ENCODE measurements around the gene GALNT13. TPM values are rescaled to one million over a fixed set of nuclear protein-coding genes. Genes with fewer than 3 reads are reported as not detected.

GALNT13 gene
- total and polyA plus RNA-seq, 3 experiments from 2014 or later: not detected

DNA sequence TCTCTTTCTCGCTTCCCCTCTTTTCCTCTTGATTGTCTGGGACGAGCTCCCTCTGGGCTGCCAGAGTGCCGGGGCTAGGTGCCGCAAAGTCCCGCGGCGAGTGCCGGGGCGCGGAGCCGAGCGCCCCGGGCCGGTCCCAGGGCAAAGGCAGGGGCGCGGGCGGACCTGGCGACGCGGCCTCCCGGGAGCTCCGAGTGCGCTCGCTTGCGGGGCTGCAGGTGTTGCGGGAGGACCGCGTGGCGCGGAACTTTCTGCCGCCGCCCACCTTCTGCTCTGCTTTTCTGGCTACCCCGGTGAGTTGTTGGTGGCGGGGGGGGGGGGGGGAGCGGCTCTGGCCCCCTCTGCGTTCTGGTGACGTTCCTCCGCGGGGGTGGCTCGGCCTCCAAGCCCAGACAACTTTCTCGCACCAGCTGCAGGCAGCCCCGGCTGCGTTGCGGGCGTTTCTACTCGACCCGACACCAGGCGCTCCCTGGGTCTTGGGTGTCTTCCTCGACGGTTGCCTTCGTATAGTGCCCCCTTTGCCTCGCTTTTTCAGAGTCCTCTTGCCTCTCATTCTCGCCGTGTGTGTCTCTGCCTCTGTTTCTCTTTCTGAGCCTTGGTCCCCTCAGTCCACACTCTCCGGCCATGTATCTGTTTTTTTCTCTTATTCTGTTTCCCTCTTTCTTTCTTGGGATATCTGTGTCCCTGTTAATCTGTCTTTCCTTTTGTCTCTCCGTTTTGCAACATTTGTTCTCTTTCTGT lies 759 bp downstream of the GALNT13 start:
- H3K4me1 ChIP-seq (ENCODE audit: insufficient read depth, low read length): no peaks in the 10 kb centered on the region
- H3K27me3 Mint-ChIP-seq: peaks cover 12 to 15% of the 10 kb centered on the region in 2 donors
- no peak for DNase-seq
- no peaks in the 10 kb centered on the region for H3K9me3 ChIP-seq (ENCODE audit: low read length)
- no peaks in the 10 kb centered on the region for H3K36me3 ChIP-seq (ENCODE audit: insufficient read depth, low read length)
- H3K27me3 ChIP-seq (ENCODE audit: insufficient read depth, low read length, poor library complexity, severe bottlenecking): no peaks in the 10 kb centered on the region
- no peak overlapping the region for H3K4me3 ChIP-seq (ENCODE audit: low read length)
- ChIA-PET POLR2A (no interaction called here), CTCF (no interaction called here)
- no peaks in the 10 kb centered on the region for H3K4me1 Mint-ChIP-seq
- H3K9me3 Mint-ChIP-seq: peaks cover 0 to 16% (median 11%) of the 10 kb centered on the region in 5 donors
- peaks cover 0 to 4% (median 2%) of the 10 kb centered on the region in 3 donors for H3K36me3 Mint-ChIP-seq
- no peak overlapping the region for H3K27ac Mint-ChIP-seq
- peak overlapping the region in 1 of 7 donors; percentile 24 for H3K4me3 Mint-ChIP-seq
- no peak overlapping the region for H3K27ac ChIP-seq (ENCODE audit: low read depth, low read length)

GRCh38 chr2:153873052-153874048 lies 1.6 kb downstream of the GALNT13 start:
- H3K27ac Mint-ChIP-seq: no peak overlapping the region
- no peaks in the 10 kb centered on the region for H3K9me3 ChIP-seq (ENCODE audit: low read length)
- H3K4me3 Mint-ChIP-seq: no peak overlapping the region
- H3K27me3 ChIP-seq (ENCODE audit: insufficient read depth, low read length, poor library complexity, severe bottlenecking): no peaks in the 10 kb centered on the region
- no peak overlapping the region for H3K4me3 ChIP-seq (ENCODE audit: low read length)
- H3K36me3 Mint-ChIP-seq: peaks cover 0 to 4% (median 2%) of the 10 kb centered on the region in 3 donors
- H3K36me3 ChIP-seq (ENCODE audit: insufficient read depth, low read length): no peaks in the 10 kb centered on the region
- ChIA-PET CTCF (no interaction called here), POLR2A (no interaction called here)
- H3K27ac ChIP-seq (ENCODE audit: low read depth, low read length): no peak overlapping the region
- no peak for DNase-seq
- H3K4me1 ChIP-seq (ENCODE audit: insufficient read depth, low read length): no peaks in the 10 kb centered on the region
- H3K4me1 Mint-ChIP-seq: no peaks in the 10 kb centered on the region
- peaks cover 0 to 16% (median 11%) of the 10 kb centered on the region in 5 donors for H3K9me3 Mint-ChIP-seq
- peaks cover 12 to 15% of the 10 kb centered on the region in 2 donors for H3K27me3 Mint-ChIP-seq

GRCh38 chr2:153875801-153876466 lies 4.2 kb downstream of the GALNT13 start:
- H3K27me3 Mint-ChIP-seq: peaks cover 11 to 15% of the 10 kb centered on the region in 2 donors
- no peaks in the 10 kb centered on the region for H3K4me1 Mint-ChIP-seq
- Histone ChIP-seq H3K4me3 (ENCODE audit: low read length) (no peak overlapping the region), H3K4me1 (ENCODE audit: insufficient read depth, low read length) (no peaks in the 10 kb centered on the region), H3K27ac (ENCODE audit: low read depth, low read length) (no peak overlapping the region), H3K9me3 (ENCODE audit: low read length) (no peaks in the 10 kb centered on the region), H3K36me3 (ENCODE audit: insufficient read depth, low read length) (no peaks in the 10 kb centered on the region), H3K27me3 (ENCODE audit: insufficient read depth, low read length, poor library complexity, severe bottlenecking) (no peaks in the 10 kb centered on the region)
- H3K9me3 Mint-ChIP-seq: peaks cover 6 to 11% (median 8%) of the 10 kb centered on the region in 5 donors
- H3K36me3 Mint-ChIP-seq: peaks cover 0 to 4% (median 2%) of the 10 kb centered on the region in 3 donors
- POLR2A ChIA-PET: no interaction called here
- no peak overlapping the region for H3K27ac Mint-ChIP-seq
- CTCF ChIA-PET: no interaction called here
- no peak for DNase-seq
- no peak overlapping the region for H3K4me3 Mint-ChIP-seq

GRCh38 chr2:153880926-153881325 lies 9.2 kb downstream of the GALNT13 start:
- H3K36me3 ChIP-seq (ENCODE audit: insufficient read depth, low read length): no peaks in the 10 kb centered on the region
- POLR2A ChIA-PET: no interaction called here
- H3K4me3 Mint-ChIP-seq: no peak overlapping the region
- H3K4me1 Mint-ChIP-seq: no peaks in the 10 kb centered on the region
- no peak overlapping the region for H3K4me3 ChIP-seq (ENCODE audit: low read length)
- H3K27ac ChIP-seq (ENCODE audit: low read depth, low read length): no peak overlapping the region
- H3K9me3 Mint-ChIP-seq: peaks cover 0 to 21% (median 4%) of the 10 kb centered on the region in 5 donors
- no peaks in the 10 kb centered on the region for H3K9me3 ChIP-seq (ENCODE audit: low read length)
- no peaks in the 10 kb centered on the region for H3K27me3 ChIP-seq (ENCODE audit: insufficient read depth, low read length, poor library complexity, severe bottlenecking)
- H3K4me1 ChIP-seq (ENCODE audit: insufficient read depth, low read length): no peaks in the 10 kb centered on the region
- no peak overlapping the region for H3K27ac Mint-ChIP-seq
- H3K36me3 Mint-ChIP-seq: no peaks in the 10 kb centered on the region
- CTCF ChIA-PET: no interaction called here
- DNase-seq: no peak
- H3K27me3 Mint-ChIP-seq: no peaks in the 10 kb centered on the region

- no peaks in the 10 kb centered on the region for H3K36me3 ChIP-seq (ENCODE audit: insufficient read depth, low read length)
- Mint-ChIP-seq H3K27me3 (peaks cover 0 to 1% of the 10 kb centered on the region in 2 donors), H3K4me1 (no peaks in the 10 kb centered on the region), H3K4me3 (no peak overlapping the region), H3K36me3 (no peaks in the 10 kb centered on the region), H3K27ac (no peak overlapping the region), H3K9me3 (peaks cover 2 to 18% (median 9%) of the 10 kb centered on the region in 5 donors)
- ChIA-PET CTCF (no interaction called here), POLR2A (no interaction called here)
- no peaks in the 10 kb centered on the region for H3K27me3 ChIP-seq (ENCODE audit: insufficient read depth, low read length, poor library complexity, severe bottlenecking)
- no peaks in the 10 kb centered on the region for H3K4me1 ChIP-seq (ENCODE audit: insufficient read depth, low read length)
- H3K9me3 ChIP-seq (ENCODE audit: low read length): no peaks in the 10 kb centered on the region
- DNase-seq: no peak
- no peak overlapping the region for H3K27ac ChIP-seq (ENCODE audit: low read depth, low read length)
- no peak overlapping the region for H3K4me3 ChIP-seq (ENCODE audit: low read length)
These were observed 15.1 kb downstream of the GALNT13 start for GRCh38 chr2:153886833-153887232.

DNA sequence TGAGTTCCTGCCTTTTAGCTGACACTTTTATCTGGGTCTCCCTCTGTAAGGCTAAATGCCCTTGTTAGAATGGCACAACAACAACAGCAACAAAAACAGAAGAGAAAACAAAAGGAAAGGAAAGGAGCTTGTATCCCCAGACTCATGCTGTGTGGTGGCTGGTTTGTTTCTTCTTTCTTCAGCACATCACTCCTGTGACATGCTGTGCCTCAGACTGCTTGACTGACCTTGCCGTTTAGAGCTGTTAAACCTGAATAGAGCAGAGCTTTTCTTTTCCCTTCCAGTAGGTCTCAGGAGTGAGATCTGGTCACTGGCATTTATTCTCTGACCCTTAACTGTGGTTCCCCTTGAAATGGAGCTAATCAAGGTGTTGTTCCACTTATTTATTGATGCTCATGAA lies 18.9 kb downstream of the GALNT13 start:
- no peaks in the 10 kb centered on the region for H3K9me3 ChIP-seq (ENCODE audit: low read length)
- H3K4me1 Mint-ChIP-seq: no peaks in the 10 kb centered on the region
- no peak overlapping the region for H3K4me3 ChIP-seq (ENCODE audit: low read length)
- DNase-seq: no peak
- no peak overlapping the region for H3K27ac ChIP-seq (ENCODE audit: low read depth, low read length)
- H3K36me3 Mint-ChIP-seq: no peaks in the 10 kb centered on the region
- no peaks in the 10 kb centered on the region for H3K36me3 ChIP-seq (ENCODE audit: insufficient read depth, low read length)
- H3K27ac Mint-ChIP-seq: no peak overlapping the region
- ChIA-PET POLR2A (no interaction called here), CTCF (no interaction called here)
- H3K27me3 ChIP-seq (ENCODE audit: insufficient read depth, low read length, poor library complexity, severe bottlenecking): no peaks in the 10 kb centered on the region
- H3K27me3 Mint-ChIP-seq: peaks cover 0 to 2% of the 10 kb centered on the region in 2 donors
- H3K4me3 Mint-ChIP-seq: no peak overlapping the region
- no peaks in the 10 kb centered on the region for H3K4me1 ChIP-seq (ENCODE audit: insufficient read depth, low read length)
- H3K9me3 Mint-ChIP-seq: peaks cover 2 to 15% (median 11%) of the 10 kb centered on the region in 5 donors

DNA sequence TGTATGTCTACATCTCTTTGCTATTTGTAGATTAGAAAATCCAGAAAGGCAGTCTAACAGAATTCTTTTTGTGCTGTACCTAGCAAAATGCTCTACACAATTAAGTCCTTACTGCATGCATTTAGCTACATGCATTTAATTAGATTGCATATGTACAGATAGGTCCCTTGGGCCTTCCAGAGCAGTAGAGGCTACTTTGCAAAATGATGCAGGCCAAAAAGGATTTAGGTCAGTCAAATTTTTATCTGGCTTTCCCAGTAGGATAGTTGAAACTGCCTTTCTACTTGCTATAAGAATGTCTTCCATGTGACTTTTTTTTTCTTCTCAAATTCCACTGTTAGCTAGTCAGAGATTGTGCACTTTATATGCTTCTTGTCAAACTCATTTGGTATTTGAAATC lies 19.3 kb downstream of the GALNT13 start:
- peaks cover 0 to 2% of the 10 kb centered on the region in 2 donors for H3K27me3 Mint-ChIP-seq
- Histone ChIP-seq H3K9me3 (ENCODE audit: low read length) (no peaks in the 10 kb centered on the region), H3K4me3 (ENCODE audit: low read length) (no peak overlapping the region), H3K36me3 (ENCODE audit: insufficient read depth, low read length) (no peaks in the 10 kb centered on the region), H3K27ac (ENCODE audit: low read depth, low read length) (no peak overlapping the region), H3K27me3 (ENCODE audit: insufficient read depth, low read length, poor library complexity, severe bottlenecking) (no peaks in the 10 kb centered on the region), H3K4me1 (ENCODE audit: insufficient read depth, low read length) (no peaks in the 10 kb centered on the region)
- no peak for DNase-seq
- H3K27ac Mint-ChIP-seq: no peak overlapping the region
- no peaks in the 10 kb centered on the region for H3K4me1 Mint-ChIP-seq
- POLR2A ChIA-PET: no interaction called here
- H3K4me3 Mint-ChIP-seq: no peak overlapping the region
- peaks cover 2 to 13% (median 10%) of the 10 kb centered on the region in 5 donors for H3K9me3 Mint-ChIP-seq
- no peaks in the 10 kb centered on the region for H3K36me3 Mint-ChIP-seq
- CTCF ChIA-PET: no interaction called here
